Kidney epithelial cell (primary cell): ENCODE results near the gene RXRA. TPM values are rescaled to one million over a fixed set of nuclear protein-coding genes. Genes with fewer than 3 reads are reported as not detected.

Experiments used
- DNase-seq: peaks from one replicate; pipeline ENCODE4 v3.0.0-alpha.2; 2010; ENCODE audit warnings: low read depth
- H3K27me3 ChIP-seq: 2 replicates; pipeline ENCODE4 v1.6.0; 2011; ENCODE audit warnings: low read length; ENCODE audit not compliant: control insufficient read depth, insufficient read depth
- H3K36me3 ChIP-seq: 2 replicates; pipeline ENCODE4 v1.5.1; 2011; ENCODE audit warnings: low read length; ENCODE audit not compliant: control insufficient read depth, insufficient read depth
- H3K4me3 ChIP-seq: 2 replicates; pipeline ENCODE4 v1.5.1; 2011; ENCODE audit warnings: low read depth, mild to moderate bottlenecking, control low read depth, low read length
- CTCF ChIP-seq: IDR thresholded peaks from 2 replicates; pipeline ENCODE4 v1.5.1; 2011; ENCODE audit warnings: mild to moderate bottlenecking, moderate library complexity, low read length, control low read depth, inconsistent platforms; ENCODE audit not compliant: insufficient read depth, poor library complexity, severe bottlenecking
- total RNA-seq: library from RNA; depleted of rRNA; stranded (reverse); fragments of >200 nt; gene quantifications from 2 replicates; pipeline ENCODE4 v1.2.3, GENCODE V29; 2015

Gene RXRA
- total RNA-seq, 1 donor from 2014 or later, result 15.0 TPM

- Histone ChIP-seq H3K4me3 (no peak overlapping the region), H3K27me3 (no peaks in the 10 kb centered on the region), H3K36me3 (no peaks in the 10 kb centered on the region)
- no peak for DNase-seq
- TF ChIP-seq CTCF, result no peak
Measured at GRCh38 chr9:134419000-134419683, 92.9 kb downstream of the RXRA start.

GRCh38 chr9:134419684-134420076, 93.4 kb downstream of the RXRA start:
- H3K4me3 ChIP-seq, result no peak overlapping the region
- peak; percentile 47 for TF ChIP-seq CTCF
- no peaks in the 10 kb centered on the region for H3K36me3 ChIP-seq
- no peaks in the 10 kb centered on the region for H3K27me3 ChIP-seq
- no peak for DNase-seq

- Histone ChIP-seq H3K36me3 (no peaks in the 10 kb centered on the region), H3K27me3 (no peaks in the 10 kb centered on the region), H3K4me3 (no peak overlapping the region)
- DNase-seq, result no peak
- no peak for TF ChIP-seq CTCF
Measured at GRCh38 chr9:134420281-134420845, 94.1 kb downstream of the RXRA start.

- no peaks in the 10 kb centered on the region for H3K36me3 ChIP-seq
Measured at GRCh38 chr9:134420974-134421432, 94.7 kb downstream of the RXRA start.

GRCh38 chr9:134421888-134422287, 95.6 kb downstream of the RXRA start:
- Histone ChIP-seq H3K36me3 (no peaks in the 10 kb centered on the region), H3K4me3 (no peak overlapping the region), H3K27me3 (no peaks in the 10 kb centered on the region)
- TF ChIP-seq CTCF, result no peak
- no peak for DNase-seq

More at GRCh38 chr9:134420974-134421432, 94.7 kb downstream of the RXRA start:
- DNase-seq, result no peak
- no peak for TF ChIP-seq CTCF
- Histone ChIP-seq H3K4me3 (no peak overlapping the region), H3K27me3 (no peaks in the 10 kb centered on the region)
